ENCODE measurements around the gene EPHB1.

EPHB1 gene

DNA sequence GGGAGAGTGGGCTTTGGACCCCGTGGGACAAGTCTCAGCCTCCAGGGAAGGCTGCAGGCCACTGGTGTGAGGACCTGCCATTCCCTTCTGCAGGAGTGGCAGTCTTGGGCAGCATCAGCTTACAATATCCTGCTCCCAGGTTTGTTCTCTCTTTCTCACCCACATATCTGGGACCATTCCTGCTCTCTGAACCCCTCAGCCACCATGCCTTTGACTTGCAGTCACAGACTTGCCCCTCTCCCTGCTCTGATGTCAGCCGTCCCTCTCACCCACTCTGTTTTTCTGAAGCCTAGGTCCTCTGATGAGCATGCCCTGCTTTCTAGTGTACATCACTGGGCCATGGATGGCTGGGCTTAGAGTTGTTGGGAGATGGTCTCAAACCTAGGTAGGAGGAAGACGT, 282.1 kb downstream of the EPHB1 start:
- WGBS: 41% methylated on average over 2 of the region's 3 CpGs
- H3K14ac ChIP-seq (ENCODE audit: low read length in 2 of 2): no peak overlapping the region
- no peak overlapping the region for H3K27ac ChIP-seq (ENCODE audit: low read length, poor library complexity, severe bottlenecking)
- H2AK5ac ChIP-seq (ENCODE audit: low read length, severe bottlenecking): no peak overlapping the region
- H3K79me1 ChIP-seq (replicated peaks; ENCODE audit: low read length, poor library complexity, severe bottlenecking): no peaks in the 10 kb centered on the region
- H2AFZ ChIP-seq (ENCODE audit: low read depth, low read length): no peak overlapping the region
- no peak overlapping the region for H3K4ac ChIP-seq (ENCODE audit: low read depth in 1 of 2, low read length in 2 of 2)
- H4K91ac ChIP-seq (ENCODE audit: low read length): no peak overlapping the region
- H3K27me3 ChIP-seq (ENCODE audit: control insufficient read depth in 1 of 2, insufficient read depth in 1 of 2, low read length in 2 of 2): no peaks in the 10 kb centered on the region
- no peaks in the 10 kb centered on the region for H3K4me1 ChIP-seq (ENCODE audit: control insufficient read depth, insufficient read depth, low read depth, low read length)
- H3K18ac ChIP-seq (ENCODE audit: low read depth in 1 of 2, low read length in 2 of 2): no peak overlapping the region
- H2BK15ac ChIP-seq (ENCODE audit: low read depth, poor library complexity, severe bottlenecking): no peak overlapping the region
- no peak overlapping the region for H2BK5ac ChIP-seq (ENCODE audit: low read depth, low read length, poor library complexity, severe bottlenecking)
- H2BK120ac ChIP-seq (ENCODE audit: low read depth, low read length): no peak overlapping the region
- no peak overlapping the region for H3K23ac ChIP-seq (ENCODE audit: low read length in 2 of 2)
- H3K36me3 ChIP-seq (ENCODE audit: control insufficient read depth in 1 of 2, insufficient read depth in 2 of 2, low read depth in 1 of 2, low read length in 2 of 2): no peaks in the 10 kb centered on the region
- H3K4me3 ChIP-seq (ENCODE audit: insufficient read depth in 1 of 2, low read depth in 1 of 2, low read length in 2 of 2): no peak overlapping the region
- DNase-seq: no peak
- H4K8ac ChIP-seq (ENCODE audit: low read length): no peak overlapping the region
- peaks cover 4% of the 10 kb centered on the region for H3K9me3 ChIP-seq (ENCODE audit: control insufficient read depth, low read length)
- H2BK12ac ChIP-seq (ENCODE audit: low read length in 2 of 2): no peak overlapping the region
- no peak overlapping the region for H3K9ac ChIP-seq (ENCODE audit: low read length)
- H3K4me2 ChIP-seq (ENCODE audit: low read length, poor library complexity, severe bottlenecking): no peak overlapping the region

DNA sequence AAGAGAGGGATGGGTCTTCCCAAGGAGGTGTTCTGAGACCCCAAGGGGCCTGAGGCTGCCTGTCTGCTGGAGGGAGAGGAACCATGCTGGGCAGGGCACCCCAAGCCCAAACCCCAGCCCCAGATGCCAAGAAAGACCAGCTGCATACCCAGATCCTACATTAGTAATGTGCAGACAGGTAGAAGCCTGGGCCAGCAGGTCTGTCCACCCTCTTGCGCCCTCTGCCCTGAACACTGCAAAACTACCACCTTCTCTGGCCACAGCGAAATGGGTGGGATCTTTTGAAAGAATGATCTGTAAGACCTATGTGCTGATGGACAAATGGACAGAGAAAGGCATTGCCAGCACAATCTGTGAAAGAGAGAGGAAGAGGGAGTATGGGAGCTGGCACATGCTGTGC, 283.2 kb downstream of the EPHB1 start:
- Histone ChIP-seq H3K23ac (ENCODE audit: low read length in 2 of 2) (no peak overlapping the region), H3K36me3 (ENCODE audit: control insufficient read depth in 1 of 2, insufficient read depth in 2 of 2, low read depth in 1 of 2, low read length in 2 of 2) (no peaks in the 10 kb centered on the region), H3K9ac (ENCODE audit: low read length) (no peak overlapping the region), H3K79me1 (replicated peaks; ENCODE audit: low read length, poor library complexity, severe bottlenecking) (no peaks in the 10 kb centered on the region), H3K4ac (ENCODE audit: low read depth in 1 of 2, low read length in 2 of 2) (no peak overlapping the region), H2BK120ac (ENCODE audit: low read depth, low read length) (no peak overlapping the region), H2BK12ac (ENCODE audit: low read length in 2 of 2) (no peak overlapping the region), H4K8ac (ENCODE audit: low read length) (no peak overlapping the region), H3K27me3 (ENCODE audit: control insufficient read depth in 1 of 2, insufficient read depth in 1 of 2, low read length in 2 of 2) (peaks cover 0 to 9% of the 10 kb centered on the region in 2 experiments), H4K91ac (ENCODE audit: low read length) (no peak overlapping the region), H2AFZ (ENCODE audit: low read depth, low read length) (no peak overlapping the region), H3K4me1 (ENCODE audit: control insufficient read depth, insufficient read depth, low read depth, low read length) (no peaks in the 10 kb centered on the region), H2BK15ac (ENCODE audit: low read depth, poor library complexity, severe bottlenecking) (no peak overlapping the region), H2AK5ac (ENCODE audit: low read length, severe bottlenecking) (no peak overlapping the region), H3K9me3 (ENCODE audit: control insufficient read depth, low read length) (peaks cover 4% of the 10 kb centered on the region), H2BK5ac (ENCODE audit: low read depth, low read length, poor library complexity, severe bottlenecking) (no peak overlapping the region), H3K14ac (ENCODE audit: low read length in 2 of 2) (no peak overlapping the region), H3K18ac (ENCODE audit: low read depth in 1 of 2, low read length in 2 of 2) (no peak overlapping the region), H3K27ac (ENCODE audit: low read length, poor library complexity, severe bottlenecking) (no peak overlapping the region), H3K4me2 (ENCODE audit: low read length, poor library complexity, severe bottlenecking) (no peak overlapping the region), H3K4me3 (ENCODE audit: insufficient read depth in 1 of 2, low read depth in 1 of 2, low read length in 2 of 2) (no peak overlapping the region)
- WGBS: 20% methylated on average over 1 of the region's 2 CpGs
- DNase-seq: no peak

DNA sequence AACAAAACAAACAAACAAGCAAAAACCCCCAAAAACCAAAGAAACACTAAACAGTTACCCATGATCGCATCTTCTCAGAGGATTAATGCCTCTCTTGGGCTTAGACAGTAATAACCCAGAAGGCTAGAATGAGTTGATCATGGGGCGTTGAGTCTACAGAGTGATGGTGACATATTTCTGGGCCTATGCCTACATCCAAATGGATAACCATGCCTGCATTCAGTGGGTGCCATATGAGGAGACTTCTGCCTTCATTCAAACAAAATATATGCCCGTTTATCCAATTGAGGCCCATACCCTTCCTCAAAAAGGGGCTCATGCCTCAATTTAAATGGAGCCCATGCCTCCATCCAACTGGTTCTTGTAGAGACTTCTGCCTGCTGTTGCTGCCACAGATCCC, 284.0 kb downstream of the EPHB1 start:
- no peak overlapping the region for H3K14ac ChIP-seq (ENCODE audit: low read length in 2 of 2)
- no peak overlapping the region for H2AK5ac ChIP-seq (ENCODE audit: low read length, severe bottlenecking)
- H2BK5ac ChIP-seq (ENCODE audit: low read depth, low read length, poor library complexity, severe bottlenecking): no peak overlapping the region
- H3K36me3 ChIP-seq (ENCODE audit: control insufficient read depth in 1 of 2, insufficient read depth in 2 of 2, low read depth in 1 of 2, low read length in 2 of 2): no peaks in the 10 kb centered on the region
- H3K4me1 ChIP-seq (ENCODE audit: control insufficient read depth, insufficient read depth, low read depth, low read length): no peaks in the 10 kb centered on the region
- H3K27ac ChIP-seq (ENCODE audit: low read length, poor library complexity, severe bottlenecking): no peak overlapping the region
- no peak overlapping the region for H3K9ac ChIP-seq (ENCODE audit: low read length)
- H3K4ac ChIP-seq (ENCODE audit: low read depth in 1 of 2, low read length in 2 of 2): no peak overlapping the region
- no peak overlapping the region for H3K23ac ChIP-seq (ENCODE audit: low read length in 2 of 2)
- H3K9me3 ChIP-seq (ENCODE audit: control insufficient read depth, low read length): peaks cover 4% of the 10 kb centered on the region
- no peak overlapping the region for H4K8ac ChIP-seq (ENCODE audit: low read length)
- no peak overlapping the region for H3K4me2 ChIP-seq (ENCODE audit: low read length, poor library complexity, severe bottlenecking)
- no peak overlapping the region for H2AFZ ChIP-seq (ENCODE audit: low read depth, low read length)
- no peak overlapping the region for H2BK15ac ChIP-seq (ENCODE audit: low read depth, poor library complexity, severe bottlenecking)
- WGBS: 75% methylated on average over 3 of the region's 3 CpGs
- peaks cover 0 to 9% of the 10 kb centered on the region in 2 experiments for H3K27me3 ChIP-seq (ENCODE audit: control insufficient read depth in 1 of 2, insufficient read depth in 1 of 2, low read length in 2 of 2)
- no peak for DNase-seq
- no peak overlapping the region for H3K18ac ChIP-seq (ENCODE audit: low read depth in 1 of 2, low read length in 2 of 2)
- no peaks in the 10 kb centered on the region for H3K79me1 ChIP-seq (replicated peaks; ENCODE audit: low read length, poor library complexity, severe bottlenecking)
- H2BK12ac ChIP-seq (ENCODE audit: low read length in 2 of 2): no peak overlapping the region
- no peak overlapping the region for H4K91ac ChIP-seq (ENCODE audit: low read length)
- H3K4me3 ChIP-seq (ENCODE audit: insufficient read depth in 1 of 2, low read depth in 1 of 2, low read length in 2 of 2): no peak overlapping the region
- no peak overlapping the region for H2BK120ac ChIP-seq (ENCODE audit: low read depth, low read length)

DNA sequence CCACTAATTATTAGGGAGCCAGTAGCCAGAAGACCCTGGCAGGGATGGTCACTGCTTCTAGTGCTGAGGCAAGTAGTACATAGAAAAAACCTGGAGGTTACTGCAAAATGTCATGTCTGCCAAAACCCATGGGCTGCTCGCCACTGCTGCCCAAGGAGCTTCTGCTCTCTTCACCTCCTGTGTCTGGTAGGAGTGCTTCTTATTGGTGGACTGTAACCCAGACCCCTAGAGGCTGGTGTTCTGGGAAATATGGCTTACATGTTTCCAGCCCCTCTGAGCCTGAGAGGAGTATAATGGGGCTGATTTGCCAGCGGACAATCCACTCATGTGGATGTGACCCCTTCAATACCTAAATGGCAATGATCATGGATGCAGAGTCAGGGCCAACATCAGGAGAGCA, 286.4 kb downstream of the EPHB1 start:
- WGBS: 70% methylated on average over 2 of the region's 2 CpGs
- no peaks in the 10 kb centered on the region for H3K9me3 ChIP-seq (ENCODE audit: control insufficient read depth, low read length)
- no peak overlapping the region for H3K4me2 ChIP-seq (ENCODE audit: low read length, poor library complexity, severe bottlenecking)
- no peak overlapping the region for H4K91ac ChIP-seq (ENCODE audit: low read length)
- H2AK5ac ChIP-seq (ENCODE audit: low read length, severe bottlenecking): no peak overlapping the region
- no peak overlapping the region for H3K18ac ChIP-seq (ENCODE audit: low read depth in 1 of 2, low read length in 2 of 2)
- no peak overlapping the region for H3K14ac ChIP-seq (ENCODE audit: low read length in 2 of 2)
- H3K4me3 ChIP-seq (ENCODE audit: insufficient read depth in 1 of 2, low read depth in 1 of 2, low read length in 2 of 2): no peak overlapping the region
- no peak overlapping the region for H3K9ac ChIP-seq (ENCODE audit: low read length)
- no peak overlapping the region for H2BK12ac ChIP-seq (ENCODE audit: low read length in 2 of 2)
- no peak overlapping the region for H4K8ac ChIP-seq (ENCODE audit: low read length)
- no peak overlapping the region for H3K27ac ChIP-seq (ENCODE audit: low read length, poor library complexity, severe bottlenecking)
- H2BK120ac ChIP-seq (ENCODE audit: low read depth, low read length): no peak overlapping the region
- no peak overlapping the region for H2BK15ac ChIP-seq (ENCODE audit: low read depth, poor library complexity, severe bottlenecking)
- no peaks in the 10 kb centered on the region for H3K4me1 ChIP-seq (ENCODE audit: control insufficient read depth, insufficient read depth, low read depth, low read length)
- no peak overlapping the region for H3K23ac ChIP-seq (ENCODE audit: low read length in 2 of 2)
- no peak overlapping the region for H3K4ac ChIP-seq (ENCODE audit: low read depth in 1 of 2, low read length in 2 of 2)
- no peak overlapping the region for H2AFZ ChIP-seq (ENCODE audit: low read depth, low read length)
- no peaks in the 10 kb centered on the region for H3K79me1 ChIP-seq (replicated peaks; ENCODE audit: low read length, poor library complexity, severe bottlenecking)
- no peak overlapping the region for H2BK5ac ChIP-seq (ENCODE audit: low read depth, low read length, poor library complexity, severe bottlenecking)
- no peak for DNase-seq
- peaks cover 0 to 15% of the 10 kb centered on the region in 2 experiments for H3K27me3 ChIP-seq (ENCODE audit: control insufficient read depth in 1 of 2, insufficient read depth in 1 of 2, low read length in 2 of 2)
- H3K36me3 ChIP-seq (ENCODE audit: control insufficient read depth in 1 of 2, insufficient read depth in 2 of 2, low read depth in 1 of 2, low read length in 2 of 2): no peaks in the 10 kb centered on the region
